GM04503 (cell line): ENCODE measurements around the gene LBH.
A peak's percentile ranks its signal among the peaks of the same experiment; 100 is the strongest.

Experiments
- DNase-seq: peaks from one replicate; pipeline ENCODE4 v3.0.0-alpha.2; 2012; ENCODE audit warnings: low read depth

Gene LBH

DNA sequence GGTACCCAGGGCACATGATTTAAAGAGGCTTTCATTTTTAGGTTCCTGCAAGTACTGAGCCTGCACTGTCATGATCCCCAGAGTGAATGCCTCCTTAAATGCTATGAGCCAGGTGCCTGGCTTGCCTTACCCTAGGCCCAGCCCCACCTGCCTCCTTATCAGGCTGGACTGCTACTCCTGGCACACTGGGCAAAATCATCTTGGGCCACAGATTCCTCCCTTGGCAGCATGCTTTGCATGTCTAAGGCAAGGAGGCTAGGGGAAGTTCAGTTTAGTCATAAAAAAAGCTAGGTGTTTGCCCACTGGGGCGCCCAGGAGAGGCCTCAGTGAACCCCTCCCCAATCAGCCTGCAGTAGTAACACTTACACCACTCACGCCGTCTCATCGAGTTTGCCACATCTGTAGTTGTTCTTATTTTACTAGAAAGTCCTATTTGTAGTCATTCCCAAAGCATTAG is 45.1 kb downstream of the LBH start:
- no peak for DNase-seq

DNA sequence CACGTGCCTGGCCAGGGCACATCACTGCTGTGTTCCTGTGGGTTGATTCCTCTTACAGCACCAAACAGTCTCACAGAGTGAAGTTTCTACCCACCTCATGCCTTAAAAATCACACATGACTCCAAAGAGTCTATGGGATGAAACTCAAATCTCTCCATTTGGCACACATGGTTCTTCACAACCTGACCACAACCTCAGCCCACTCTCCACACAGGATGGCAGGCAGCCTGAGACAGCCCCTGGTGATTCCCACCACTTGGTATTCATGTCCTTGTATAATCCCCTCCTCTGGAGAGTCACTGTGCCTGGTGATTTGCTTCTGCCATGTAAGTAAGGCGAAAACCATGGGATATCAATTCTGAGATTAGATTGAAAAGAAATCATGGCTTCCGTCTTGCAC is 46.2 kb downstream of the LBH start:
- no peak for DNase-seq

DNA sequence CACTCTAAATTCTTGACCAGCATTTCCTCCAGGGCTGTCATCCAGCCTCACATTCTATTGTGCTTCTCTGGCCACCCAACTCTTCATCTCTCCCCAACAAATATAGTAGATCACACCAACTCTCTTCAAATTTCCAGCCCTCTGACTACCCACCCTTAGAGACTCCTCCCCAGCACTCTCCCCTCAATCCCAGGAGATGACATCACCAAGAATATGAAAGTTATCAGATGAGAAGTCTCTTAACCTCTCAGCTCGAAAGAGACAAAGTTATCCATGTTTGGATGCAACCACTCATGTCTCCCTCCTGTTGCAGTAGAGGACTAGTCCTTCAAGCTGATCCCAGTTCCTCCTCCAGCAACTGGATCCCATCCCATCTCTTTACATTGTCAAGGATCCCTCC is 47.1 kb downstream of the LBH start:
- no peak for DNase-seq

DNA sequence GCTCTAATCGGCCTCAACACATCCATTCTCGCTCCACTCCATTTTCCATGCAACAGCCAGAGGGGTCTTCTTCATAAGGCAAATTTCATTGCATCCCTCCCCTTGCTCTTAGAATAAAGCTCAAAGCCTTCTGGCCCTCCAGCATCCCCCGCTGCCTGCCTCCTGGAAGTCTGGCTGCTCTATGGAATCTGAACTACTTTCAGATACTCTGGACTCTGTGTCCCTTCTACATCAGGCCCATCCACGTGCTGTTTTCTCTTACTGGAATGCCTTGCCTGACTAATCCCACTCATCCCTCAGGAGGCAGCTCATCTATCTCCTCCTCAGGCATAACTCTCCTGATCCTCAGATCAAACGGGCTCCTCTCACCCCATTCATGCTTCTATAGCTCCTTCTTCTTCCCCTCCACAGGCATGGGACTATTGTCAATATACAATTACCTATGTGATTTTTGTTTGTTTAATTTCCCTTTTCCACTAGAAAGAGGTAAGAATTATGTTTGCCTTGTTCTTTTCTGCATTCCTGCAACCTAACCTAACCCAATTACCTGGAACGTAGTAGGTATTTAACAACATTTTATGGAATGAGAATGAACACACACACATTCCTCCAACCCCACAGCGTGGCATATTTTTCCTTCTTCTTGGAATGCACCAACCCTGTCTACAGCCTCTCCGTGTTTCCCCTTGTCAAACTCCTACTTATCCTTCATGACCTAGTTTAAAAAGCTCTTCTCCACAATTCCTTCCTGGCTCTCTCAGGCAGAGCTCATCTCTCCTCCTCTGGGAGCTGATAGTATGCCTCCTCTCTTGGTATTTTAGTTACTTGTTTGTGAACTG is 49.5 kb downstream of the LBH start:
- DNase-seq, result no peak

DNA sequence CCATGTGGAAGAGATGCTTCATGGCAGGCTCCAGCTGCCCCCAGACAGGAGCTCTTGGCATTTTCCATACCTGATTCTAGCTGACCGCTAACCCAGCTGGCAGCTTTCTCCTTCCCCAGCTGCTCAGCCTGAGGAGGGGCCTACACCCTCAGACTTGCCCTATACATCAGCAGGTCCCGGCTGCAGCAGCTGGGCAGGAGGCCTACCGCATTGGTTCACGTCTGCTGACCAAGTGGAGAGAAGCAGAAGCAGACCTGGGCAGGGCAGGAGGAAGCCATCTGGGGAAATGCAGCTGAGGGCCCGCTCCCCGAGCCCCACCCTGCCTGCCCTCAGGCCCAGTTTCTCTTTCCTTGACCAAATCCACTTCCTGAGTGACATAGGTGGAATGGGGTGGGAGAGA is 50.7 kb downstream of the LBH start:
- no peak for DNase-seq

DNA sequence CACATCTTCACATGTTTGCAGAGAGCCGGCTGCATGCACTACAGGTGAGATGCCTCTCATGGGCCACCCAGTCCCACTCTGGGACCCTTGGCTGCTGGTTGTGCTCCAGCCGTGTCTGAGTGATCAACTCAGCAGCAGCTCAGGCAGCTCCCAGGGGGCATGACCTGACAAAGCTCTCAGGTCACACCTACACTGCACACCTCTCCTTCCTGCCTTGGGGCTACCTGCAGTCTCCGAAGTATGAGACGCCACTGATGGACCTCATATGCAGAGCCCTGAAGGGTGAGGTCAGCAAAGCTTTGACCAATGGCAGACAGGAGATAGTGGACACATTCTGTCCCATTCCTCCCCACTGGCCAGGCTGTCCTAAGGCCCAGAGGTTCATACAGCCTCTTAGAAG is 51.4 kb downstream of the LBH start:
- no peak for DNase-seq

DNA sequence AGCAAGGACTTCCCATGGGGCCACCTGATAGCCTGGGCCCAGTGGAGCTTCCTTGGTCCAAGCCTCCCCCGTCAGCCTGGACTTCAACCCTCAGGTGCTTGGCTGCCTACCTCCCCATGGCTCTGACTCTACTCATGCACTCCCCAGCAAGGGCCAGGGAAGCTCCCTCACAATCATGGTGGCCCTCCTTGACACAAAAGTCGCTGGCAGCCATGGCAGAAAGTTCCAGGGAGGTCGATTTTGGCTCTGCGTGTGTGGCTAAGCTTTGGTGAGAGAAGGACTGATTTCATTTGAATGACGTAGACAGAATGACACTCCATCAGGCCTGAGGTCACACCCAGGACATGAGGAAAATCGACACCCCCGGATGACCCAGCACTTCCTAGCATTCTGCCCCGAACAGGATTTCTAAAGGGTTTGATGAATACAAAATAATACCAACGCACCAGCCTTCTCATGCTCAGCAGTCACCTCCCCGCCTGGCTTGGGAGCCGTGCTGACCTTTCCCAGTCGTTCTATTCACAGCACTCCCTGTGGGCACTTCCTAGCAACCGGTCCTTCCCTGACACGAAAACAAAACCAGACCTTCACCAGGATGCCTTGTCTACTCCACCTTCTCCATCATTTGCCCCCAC is 52.7 kb downstream of the LBH start:
- DNase-seq, result no peak

DNA sequence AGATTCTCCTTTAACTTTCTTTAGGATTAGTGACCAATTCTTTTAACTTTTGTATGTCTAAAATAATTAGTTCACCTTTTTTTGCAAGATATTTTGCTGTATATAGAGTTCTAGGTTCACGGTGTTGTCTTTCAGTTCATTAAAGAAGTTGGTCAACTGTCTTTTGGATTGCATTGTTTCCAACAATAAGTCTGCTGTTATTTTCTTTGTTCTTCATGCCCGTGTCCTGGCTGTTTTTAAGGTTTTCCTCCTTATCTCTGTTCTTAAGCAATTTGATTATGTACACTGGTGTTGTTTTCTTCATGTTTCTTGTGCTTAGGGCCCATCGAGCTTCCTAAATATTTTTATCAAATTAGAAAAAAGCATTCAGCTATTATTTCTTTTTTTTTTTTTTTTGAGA is 54.4 kb downstream of the LBH start:
- DNase-seq, result no peak

DNA sequence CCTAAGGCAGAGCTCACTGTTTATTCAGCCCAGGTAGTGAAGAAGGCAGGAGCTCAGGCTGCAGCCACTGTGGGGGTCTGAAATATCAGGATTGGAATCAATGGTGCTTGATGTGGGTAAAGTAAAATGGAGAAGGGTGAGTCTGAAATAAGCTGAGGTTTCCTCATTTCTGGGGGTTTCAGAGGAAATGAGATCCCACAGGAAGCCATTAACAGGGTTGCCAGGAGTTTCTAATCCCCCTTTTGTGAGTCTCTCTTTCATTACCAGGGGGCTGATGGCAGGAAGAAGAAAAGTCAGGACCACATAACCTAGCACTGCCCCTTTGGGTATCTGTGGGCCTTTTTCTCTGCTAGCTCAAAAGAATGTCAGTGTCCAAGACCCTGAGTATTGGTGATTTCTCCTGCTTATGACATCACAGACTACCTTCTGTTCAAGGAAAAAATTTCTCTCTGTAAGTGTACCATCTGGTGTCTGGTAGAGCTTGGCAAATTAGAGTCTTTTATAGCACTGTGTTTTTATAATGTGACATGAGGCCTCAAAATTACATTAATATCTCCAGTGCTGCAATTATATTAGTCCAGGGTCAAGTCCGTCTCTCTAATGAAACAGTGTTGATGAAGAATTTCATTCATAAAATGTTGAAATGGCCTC is 56.0 kb downstream of the LBH start:
- no peak for DNase-seq

DNA sequence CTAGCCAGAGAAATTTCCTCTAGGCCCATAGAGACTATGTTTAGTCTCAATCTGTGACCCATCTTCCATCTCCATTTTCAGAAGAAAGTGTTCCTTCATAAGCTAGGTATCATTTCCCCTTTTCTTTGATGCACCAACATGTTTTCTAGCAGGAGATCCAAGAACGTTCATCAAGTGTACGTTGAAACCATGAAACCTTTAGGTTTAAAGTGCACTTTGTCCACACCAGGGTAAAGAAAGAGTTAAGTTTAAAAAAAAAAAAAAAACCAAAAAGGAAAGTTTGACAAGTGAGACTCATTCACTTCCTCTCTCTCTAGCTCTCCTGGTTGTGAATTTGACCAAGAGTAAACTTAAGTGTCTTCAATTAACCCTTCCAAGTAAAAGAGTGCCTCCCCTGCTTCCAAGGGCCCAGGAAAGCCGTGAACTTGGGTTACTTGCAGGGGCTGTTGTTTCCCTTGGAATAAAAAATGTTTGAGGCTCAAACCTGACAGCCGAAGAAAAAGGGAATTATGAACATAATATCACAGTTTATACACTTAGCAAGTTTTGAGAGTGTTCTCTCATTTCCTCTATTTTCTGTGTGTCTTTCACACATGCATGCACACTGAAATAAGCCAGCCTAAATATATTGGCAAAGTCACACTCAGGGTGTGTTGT is 56.7 kb downstream of the LBH start:
- DNase-seq, result no peak

DNA sequence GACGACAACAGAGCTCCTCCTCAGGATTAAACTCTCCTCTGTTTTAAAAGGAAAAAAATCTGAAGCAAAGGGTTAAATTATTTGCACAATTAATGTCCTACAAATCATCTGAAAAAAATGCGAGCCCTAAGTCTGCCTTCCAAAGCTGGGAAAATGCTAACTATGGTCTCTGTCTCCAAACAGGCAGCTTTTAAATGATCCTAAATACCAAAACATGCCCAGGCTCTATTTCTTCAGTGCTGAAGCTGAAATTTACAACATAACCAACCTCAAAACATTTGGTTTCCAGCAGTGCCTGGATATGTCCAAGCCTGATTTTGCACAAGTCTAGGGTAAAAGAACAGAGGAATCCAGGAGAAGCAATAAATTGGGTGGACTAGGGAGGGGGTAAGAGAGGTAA is 57.2 kb downstream of the LBH start:
- DNase-seq, result peak; percentile 72

DNA sequence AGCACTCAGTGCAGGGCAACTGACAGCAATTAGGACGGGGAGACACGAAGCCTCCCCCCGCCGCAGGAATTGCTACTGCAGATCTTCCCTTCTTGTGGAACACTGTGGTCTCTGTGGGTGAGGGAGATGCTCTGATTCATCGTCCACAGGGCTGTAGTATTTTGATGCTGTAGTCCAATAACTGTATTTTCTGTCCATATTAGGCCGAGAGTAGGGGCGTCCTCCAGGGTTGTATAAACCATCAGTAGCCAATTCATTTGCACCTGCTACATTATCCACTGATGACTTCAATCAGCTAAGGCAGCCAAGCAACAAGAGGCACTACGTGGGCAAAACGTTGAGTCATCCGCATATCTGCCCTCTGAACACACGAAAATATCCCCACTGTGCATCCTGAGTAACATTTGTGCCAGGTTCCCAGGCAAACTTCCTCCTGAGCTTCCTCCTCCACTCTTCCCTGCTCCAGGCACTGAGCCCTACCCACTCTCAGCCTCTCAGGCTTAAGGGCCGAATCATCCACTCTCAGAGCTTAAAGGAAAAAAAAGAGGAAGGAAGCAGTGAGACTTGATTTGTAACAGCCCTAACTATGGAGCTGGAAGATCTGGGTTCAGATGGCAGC is 62.1 kb downstream of the LBH start:
- DNase-seq, result peak; percentile 92

DNA sequence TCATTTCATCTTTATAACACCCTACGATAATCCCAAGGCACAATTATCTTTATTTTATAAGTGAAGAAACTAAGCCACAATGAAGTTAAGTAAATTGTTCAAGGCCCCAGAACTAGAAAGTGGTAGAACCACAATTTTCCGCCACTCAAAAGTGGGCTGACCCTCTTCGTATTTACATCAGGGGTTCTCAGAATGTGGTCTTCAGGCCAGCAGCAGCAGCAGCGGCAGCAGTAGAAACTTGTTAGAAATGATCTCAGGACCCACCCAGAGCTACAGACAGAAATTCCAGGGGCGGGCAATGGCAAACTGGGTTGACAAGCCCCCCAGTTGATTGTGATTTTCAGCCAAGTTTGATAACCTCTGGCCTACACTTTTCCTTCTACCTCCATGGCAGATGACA is 62.8 kb downstream of the LBH start:
- DNase-seq, result no peak

DNA sequence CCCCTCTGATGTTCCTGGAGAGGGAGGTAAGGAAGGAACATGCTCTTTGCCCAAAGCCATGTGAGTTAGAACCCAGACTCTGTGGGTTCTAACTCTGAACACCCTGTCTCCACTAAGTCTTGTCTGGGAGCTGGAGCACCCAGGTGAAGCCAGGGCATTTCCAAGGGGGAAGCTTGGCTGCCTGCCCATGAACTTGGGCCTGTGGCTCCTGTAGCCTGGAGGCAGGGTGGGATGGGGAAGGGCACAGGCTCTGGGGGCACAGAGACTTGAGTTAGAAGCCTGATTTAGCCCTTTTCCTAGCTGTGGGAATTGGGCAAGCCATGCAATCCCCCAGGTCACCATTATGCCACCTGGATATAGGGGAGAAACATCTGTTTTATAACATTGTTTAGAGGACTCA is 65.2 kb downstream of the LBH start:
- no peak for DNase-seq

DNA sequence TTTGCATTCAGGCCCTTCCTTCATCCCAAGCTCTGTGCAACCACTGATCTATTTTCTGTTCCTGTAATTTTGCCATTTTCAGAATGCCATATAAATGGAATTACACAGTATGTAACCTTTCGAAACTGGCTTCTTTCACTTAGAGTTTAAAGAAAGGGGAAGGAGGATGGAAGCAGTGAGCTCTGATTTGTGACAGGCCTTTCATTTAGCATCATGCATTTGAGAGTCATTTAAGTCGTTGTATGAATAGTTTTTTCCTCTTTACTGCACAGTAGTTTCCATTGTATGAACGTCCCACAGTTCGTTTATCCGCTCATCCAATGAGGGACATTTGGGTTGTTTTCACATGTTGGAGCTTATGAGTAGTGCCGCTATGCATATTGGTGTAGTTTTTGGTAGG is 67.0 kb downstream of the LBH start:
- no peak for DNase-seq

DNA sequence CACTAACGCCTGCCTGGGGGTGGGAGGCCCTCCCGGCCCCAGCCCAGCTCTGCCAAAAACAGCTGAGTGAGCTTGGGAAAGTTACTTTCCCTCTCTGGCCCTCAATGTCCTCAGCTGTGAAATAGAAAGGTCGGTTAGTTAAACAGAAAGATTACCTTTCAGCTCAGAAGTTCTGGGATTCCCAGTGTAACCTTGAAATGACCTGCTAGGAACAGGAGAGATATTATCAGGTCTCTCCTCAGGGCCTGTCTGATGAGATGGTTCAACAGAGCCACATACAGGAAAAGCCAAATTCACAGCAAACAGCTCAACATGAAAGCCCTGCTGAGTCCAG is 68.8 kb downstream of the LBH start:
- no peak for DNase-seq

DNA sequence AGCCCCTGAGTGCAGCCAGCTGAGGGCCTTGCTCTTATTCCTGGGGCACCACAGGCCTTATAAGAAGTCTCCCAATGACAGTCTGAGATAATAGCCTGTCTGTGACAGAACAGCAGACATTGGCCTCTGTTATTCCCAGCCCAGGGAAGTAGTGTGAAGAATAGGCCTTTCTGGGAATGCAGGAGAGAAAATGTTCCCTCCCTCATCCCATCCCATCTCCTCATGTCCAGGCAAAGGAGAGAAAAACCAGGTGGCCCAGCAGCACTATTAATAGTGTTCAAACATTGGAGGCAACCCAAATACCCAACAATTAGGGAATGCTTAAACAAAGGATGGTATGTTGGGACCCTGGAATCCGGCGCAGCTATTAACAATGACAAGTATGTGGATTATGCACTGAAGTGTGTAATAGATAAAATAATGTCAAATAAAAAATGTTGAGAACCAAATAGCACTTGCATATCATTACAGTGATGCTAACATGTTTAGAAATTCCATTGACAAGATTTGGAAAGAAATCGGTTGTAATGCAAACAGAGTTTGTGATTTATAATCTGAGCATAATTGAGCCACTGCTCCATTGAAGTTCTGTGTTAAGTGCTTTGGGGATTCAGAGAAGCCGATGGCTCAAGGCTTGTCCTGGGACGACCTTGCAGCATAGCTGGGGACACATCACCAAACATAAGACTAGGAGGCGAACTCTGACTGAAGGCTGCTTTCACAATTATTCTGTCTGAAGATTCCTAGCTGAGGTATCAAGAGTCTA is 69.3 kb downstream of the LBH start:
- DNase-seq, result peak; percentile 99

DNA sequence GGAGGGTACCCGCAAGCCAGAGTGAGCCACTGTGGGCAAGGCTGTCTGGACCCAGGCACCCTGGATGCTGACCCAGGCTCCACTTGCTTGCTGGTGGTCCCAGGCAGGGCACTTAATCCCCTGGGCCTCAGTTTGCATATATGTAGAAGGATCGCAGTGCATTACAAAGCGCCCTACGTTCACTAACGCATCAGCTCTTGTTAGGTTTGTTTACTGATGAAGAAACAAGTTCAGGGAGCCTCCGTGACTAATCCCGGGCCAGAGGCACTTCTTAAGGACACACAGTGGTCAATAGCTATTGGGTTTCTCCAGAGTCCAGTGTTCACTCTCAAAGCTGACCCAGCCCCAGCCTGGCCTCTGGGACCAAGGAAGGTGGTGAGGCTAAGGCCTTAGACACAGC is 70.2 kb downstream of the LBH start:
- no peak for DNase-seq

DNA sequence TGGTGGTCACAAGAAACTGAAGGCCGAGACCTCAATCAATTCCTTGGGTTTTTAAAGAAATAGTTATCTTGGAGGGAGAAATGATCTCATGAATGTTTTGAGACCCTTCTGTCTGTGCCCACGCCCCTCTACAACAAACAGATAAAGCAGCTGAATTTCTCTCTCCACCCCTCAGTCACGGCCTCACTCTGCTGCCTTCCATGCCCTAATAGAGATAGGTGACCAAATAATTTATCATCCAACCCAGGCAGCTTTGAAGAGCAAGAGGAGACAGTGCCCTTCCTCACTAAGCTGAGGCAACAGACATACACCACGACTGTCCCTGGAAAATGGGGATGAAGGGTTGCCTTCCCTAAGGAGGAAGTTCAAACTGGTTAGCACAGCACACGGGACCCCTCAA is 71.2 kb downstream of the LBH start:
- DNase-seq, result no peak

DNA sequence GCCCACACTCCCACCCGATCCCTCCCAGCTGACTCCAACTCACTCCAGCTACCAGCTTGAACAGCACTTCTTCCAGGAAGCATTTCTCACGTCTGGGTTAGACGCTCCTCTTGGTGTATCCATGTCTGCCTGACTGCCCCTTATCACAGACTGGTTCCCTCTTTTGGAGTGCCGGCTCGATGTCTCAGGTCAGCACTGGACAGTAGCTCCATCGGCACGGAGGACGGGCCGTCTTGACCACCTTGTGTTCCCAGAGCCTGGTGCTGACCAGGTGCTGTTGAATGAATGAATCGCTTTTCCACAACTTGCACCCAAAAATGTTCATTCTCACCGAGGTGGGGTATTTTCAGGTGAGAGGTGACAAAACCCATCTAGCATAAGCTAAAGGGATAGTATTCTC is 71.8 kb downstream of the LBH start:
- no peak for DNase-seq

DNA sequence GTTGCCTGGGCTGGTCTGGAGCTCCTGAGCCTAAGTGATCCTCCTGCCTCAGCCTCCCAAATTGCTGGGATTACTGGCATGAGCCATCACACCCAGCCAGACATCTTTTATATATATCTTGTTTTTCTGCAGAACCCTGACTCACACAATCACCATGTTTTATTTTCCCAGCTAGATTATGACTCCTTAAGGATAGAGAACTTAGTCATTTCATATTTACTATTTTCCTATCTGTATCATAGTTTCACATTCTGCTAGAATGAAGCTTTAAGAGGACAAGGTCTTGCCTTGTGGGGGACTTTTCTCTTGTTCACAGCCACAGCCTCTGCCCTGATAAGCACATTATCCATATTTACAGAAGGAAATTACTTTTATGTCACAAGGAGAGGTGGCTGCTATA is 73.9 kb downstream of the LBH start:
- peak; percentile 46 for DNase-seq

DNA sequence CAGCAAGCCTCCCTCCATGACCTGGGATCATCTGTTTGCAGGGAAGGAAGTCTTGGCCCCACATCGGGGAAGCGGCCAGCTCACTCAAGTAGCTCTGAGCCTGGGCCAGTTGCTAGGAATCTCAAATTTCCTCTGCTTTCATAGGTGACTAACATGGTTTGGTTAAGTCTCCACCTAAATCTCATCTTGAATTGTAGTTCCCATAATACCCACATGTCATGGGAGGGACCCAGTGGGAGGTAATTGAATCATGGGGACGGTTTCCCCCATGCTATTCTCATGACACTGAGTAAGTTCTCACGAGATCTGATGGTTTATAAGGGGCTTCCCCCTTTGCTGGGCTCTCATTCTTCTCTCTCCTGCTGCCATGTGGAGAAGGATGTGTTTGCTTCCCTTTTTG is 75.2 kb downstream of the LBH start:
- DNase-seq, result no peak
